ENCODE results near the gene FN1.
"Not testable (repeated sequence)": the region's sequence is repeated elsewhere in the genome, so short reads cannot be mapped to it uniquely, and the experiment has no call there.

The FN1 gene

GRCh38 chr2:215410932-215411285, 25.0 kb downstream of the FN1 start:
- Histone ChIP-seq H3K4me1 (ENCODE audit: control insufficient read depth, insufficient read depth, low read depth, low read length) (peaks cover 16% of the 10 kb centered on the region), H2BK15ac (ENCODE audit: low read depth, poor library complexity, severe bottlenecking) (no peak overlapping the region), H2BK12ac (ENCODE audit: low read length in 2 of 2) (no peak overlapping the region), H2AK5ac (ENCODE audit: low read length, severe bottlenecking) (no peak overlapping the region), H3K9ac (ENCODE audit: low read length) (peak overlapping the region; percentile 70), H3K9me3 (ENCODE audit: control insufficient read depth, low read length) (no peaks in the 10 kb centered on the region), H2AFZ (ENCODE audit: low read depth, low read length) (no peak overlapping the region), H3K23ac (ENCODE audit: low read length in 2 of 2) (no peak overlapping the region), H3K27ac (ENCODE audit: low read length, poor library complexity, severe bottlenecking) (peak overlapping the region; percentile 69), H3K79me1 (replicated peaks; ENCODE audit: low read length, poor library complexity, severe bottlenecking) (peaks cover 2% of the 10 kb centered on the region), H2BK5ac (ENCODE audit: low read depth, low read length, poor library complexity, severe bottlenecking) (no peak overlapping the region), H3K4me3 (ENCODE audit: insufficient read depth in 1 of 2, low read depth in 1 of 2, low read length in 2 of 2) (no peak overlapping the region), H4K91ac (ENCODE audit: low read length) (no peak overlapping the region), H3K18ac (ENCODE audit: low read depth in 1 of 2, low read length in 2 of 2) (no peak overlapping the region), H3K4ac (ENCODE audit: low read depth in 1 of 2, low read length in 2 of 2) (no peak overlapping the region), H3K14ac (ENCODE audit: low read length in 2 of 2) (no peak overlapping the region), H3K27me3 (ENCODE audit: control insufficient read depth in 1 of 2, insufficient read depth in 1 of 2, low read length in 2 of 2) (no peaks in the 10 kb centered on the region), H4K8ac (ENCODE audit: low read length) (no peak overlapping the region), H3K4me2 (ENCODE audit: low read length, poor library complexity, severe bottlenecking) (no peak overlapping the region), H2BK120ac (ENCODE audit: low read depth, low read length) (no peak overlapping the region), H3K36me3 (ENCODE audit: control insufficient read depth in 1 of 2, insufficient read depth in 2 of 2, low read depth in 1 of 2, low read length in 2 of 2) (peaks cover 35 to 98% of the 10 kb centered on the region in 2 experiments)
- DNase-seq, result peak; percentile 91
- 0% methylated on average over 1 of the region's 1 CpG for WGBS

- WGBS, result 93% methylated on average over 7 of the region's 13 CpGs
- H4K8ac ChIP-seq (ENCODE audit: low read length), result not testable (repeated sequence)
Observed at GRCh38 chr2:215410181-215410931, 25.5 kb downstream of the FN1 start.

GRCh38 chr2:215409331-215410127, 26.3 kb downstream of the FN1 start:
- 88% methylated on average over 16 of the region's 18 CpGs for WGBS

More at GRCh38 chr2:215410181-215410931, 25.5 kb downstream of the FN1 start:
- H3K23ac ChIP-seq (ENCODE audit: low read length in 2 of 2); H3K18ac ChIP-seq (ENCODE audit: low read depth in 1 of 2, low read length in 2 of 2); DNase-seq; H3K4me3 ChIP-seq (ENCODE audit: insufficient read depth in 1 of 2, low read depth in 1 of 2, low read length in 2 of 2); H2BK5ac ChIP-seq (ENCODE audit: low read depth, low read length, poor library complexity, severe bottlenecking); H4K91ac ChIP-seq (ENCODE audit: low read length); H2AFZ ChIP-seq (ENCODE audit: low read depth, low read length); H2BK12ac ChIP-seq (ENCODE audit: low read length in 2 of 2); H2BK120ac ChIP-seq (ENCODE audit: low read depth, low read length); H3K4me2 ChIP-seq (ENCODE audit: low read length, poor library complexity, severe bottlenecking); H3K4ac ChIP-seq (ENCODE audit: low read depth in 1 of 2, low read length in 2 of 2); H3K14ac ChIP-seq (ENCODE audit: low read length in 2 of 2); H3K27me3 ChIP-seq (ENCODE audit: control insufficient read depth in 1 of 2, insufficient read depth in 1 of 2, low read length in 2 of 2); H2BK15ac ChIP-seq (ENCODE audit: low read depth, poor library complexity, severe bottlenecking); H3K79me1 ChIP-seq (replicated peaks; ENCODE audit: low read length, poor library complexity, severe bottlenecking); H2AK5ac ChIP-seq (ENCODE audit: low read length, severe bottlenecking); H3K9me3 ChIP-seq (ENCODE audit: control insufficient read depth, low read length): not testable (repeated sequence)
- Histone ChIP-seq H3K36me3 (ENCODE audit: control insufficient read depth in 1 of 2, insufficient read depth in 2 of 2, low read depth in 1 of 2, low read length in 2 of 2) (peaks cover 38 to 98% of the 10 kb centered on the region in 2 experiments), H3K27ac (ENCODE audit: low read length, poor library complexity, severe bottlenecking) (peak overlapping the region; percentile 69), H3K4me1 (ENCODE audit: control insufficient read depth, insufficient read depth, low read depth, low read length) (peaks cover 17% of the 10 kb centered on the region), H3K9ac (ENCODE audit: low read length) (peak overlapping the region; percentile 70)

GRCh38 chr2:215408441-215408840, 27.4 kb downstream of the FN1 start:
- Histone ChIP-seq H3K36me3 (ENCODE audit: control insufficient read depth in 1 of 2, insufficient read depth in 2 of 2, low read depth in 1 of 2, low read length in 2 of 2) (peaks cover 40 to 98% of the 10 kb centered on the region in 2 experiments), H3K4me1 (ENCODE audit: control insufficient read depth, insufficient read depth, low read depth, low read length) (peaks cover 21% of the 10 kb centered on the region), H3K9ac (ENCODE audit: low read length) (peak overlapping the region; percentile 70), H3K27ac (ENCODE audit: low read length, poor library complexity, severe bottlenecking) (peak overlapping the region; percentile 52)
- not testable (repeated sequence) for H2BK12ac ChIP-seq (ENCODE audit: low read length in 2 of 2); DNase-seq; H3K27me3 ChIP-seq (ENCODE audit: control insufficient read depth in 1 of 2, insufficient read depth in 1 of 2, low read length in 2 of 2); H3K4me3 ChIP-seq (ENCODE audit: insufficient read depth in 1 of 2, low read depth in 1 of 2, low read length in 2 of 2); H3K9me3 ChIP-seq (ENCODE audit: control insufficient read depth, low read length); H3K4ac ChIP-seq (ENCODE audit: low read depth in 1 of 2, low read length in 2 of 2); H3K4me2 ChIP-seq (ENCODE audit: low read length, poor library complexity, severe bottlenecking); H2AK5ac ChIP-seq (ENCODE audit: low read length, severe bottlenecking); H3K23ac ChIP-seq (ENCODE audit: low read length in 2 of 2); H3K18ac ChIP-seq (ENCODE audit: low read depth in 1 of 2, low read length in 2 of 2); H2BK15ac ChIP-seq (ENCODE audit: low read depth, poor library complexity, severe bottlenecking); H2BK5ac ChIP-seq (ENCODE audit: low read depth, low read length, poor library complexity, severe bottlenecking); H3K79me1 ChIP-seq (replicated peaks; ENCODE audit: low read length, poor library complexity, severe bottlenecking); H3K14ac ChIP-seq (ENCODE audit: low read length in 2 of 2); H4K91ac ChIP-seq (ENCODE audit: low read length); H2AFZ ChIP-seq (ENCODE audit: low read depth, low read length); H4K8ac ChIP-seq (ENCODE audit: low read length); H2BK120ac ChIP-seq (ENCODE audit: low read depth, low read length)
- 90% methylated on average over 6 of the region's 7 CpGs for WGBS

More at GRCh38 chr2:215409331-215410127, 26.3 kb downstream of the FN1 start:
- peak overlapping the region; percentile 39 for H3K27ac ChIP-seq (ENCODE audit: low read length, poor library complexity, severe bottlenecking)
- no peak overlapping the region for H3K4me3 ChIP-seq (ENCODE audit: insufficient read depth in 1 of 2, low read depth in 1 of 2, low read length in 2 of 2)
- no peaks in the 10 kb centered on the region for H3K27me3 ChIP-seq (ENCODE audit: control insufficient read depth in 1 of 2, insufficient read depth in 1 of 2, low read length in 2 of 2)
- H4K8ac ChIP-seq (ENCODE audit: low read length), result no peak overlapping the region
- H3K14ac ChIP-seq (ENCODE audit: low read length in 2 of 2), result no peak overlapping the region
- peak overlapping the region; percentile 50 for H2AK5ac ChIP-seq (ENCODE audit: low read length, severe bottlenecking)
- H4K91ac ChIP-seq (ENCODE audit: low read length), result peak overlapping the region; percentile 18
- no peak overlapping the region for H2BK5ac ChIP-seq (ENCODE audit: low read depth, low read length, poor library complexity, severe bottlenecking)
- H2AFZ ChIP-seq (ENCODE audit: low read depth, low read length), result no peak overlapping the region
- peaks cover 36 to 98% of the 10 kb centered on the region in 2 experiments for H3K36me3 ChIP-seq (ENCODE audit: control insufficient read depth in 1 of 2, insufficient read depth in 2 of 2, low read depth in 1 of 2, low read length in 2 of 2)
- H3K9ac ChIP-seq (ENCODE audit: low read length), result peak overlapping the region; percentile 70
- peaks cover 2% of the 10 kb centered on the region for H3K79me1 ChIP-seq (replicated peaks; ENCODE audit: low read length, poor library complexity, severe bottlenecking)
- H3K4ac ChIP-seq (ENCODE audit: low read depth in 1 of 2, low read length in 2 of 2), result peak overlapping the region; percentile 2 to 32
- DNase-seq, result no peak
- no peak overlapping the region for H3K23ac ChIP-seq (ENCODE audit: low read length in 2 of 2)
- no peaks in the 10 kb centered on the region for H3K9me3 ChIP-seq (ENCODE audit: control insufficient read depth, low read length)
- H3K18ac ChIP-seq (ENCODE audit: low read depth in 1 of 2, low read length in 2 of 2), result peak overlapping the region; percentile 18 to 61
- H2BK120ac ChIP-seq (ENCODE audit: low read depth, low read length), result no peak overlapping the region
- peak overlapping the region in 1 of 2 experiments; percentile 37 for H2BK12ac ChIP-seq (ENCODE audit: low read length in 2 of 2)
- peaks cover 18% of the 10 kb centered on the region for H3K4me1 ChIP-seq (ENCODE audit: control insufficient read depth, insufficient read depth, low read depth, low read length)
- H3K4me2 ChIP-seq (ENCODE audit: low read length, poor library complexity, severe bottlenecking), result no peak overlapping the region
- no peak overlapping the region for H2BK15ac ChIP-seq (ENCODE audit: low read depth, poor library complexity, severe bottlenecking)
